HepG2 (cell line): Measurements from ENCODE around the gene RAB1B. TPM values are rescaled to one million over a fixed set of nuclear protein-coding genes. Genes with fewer than 3 reads are reported as not detected.
A peak's percentile ranks its signal among the peaks of the same experiment; 100 is the strongest.

Experiments
- ARNT ChIP-seq: fragments of 450-650 bp; IDR thresholded peaks from 2 replicates; pipeline ENCODE4 v1.6.1; 2017
- BCL3 ChIP-seq: sonication (generic); formaldehyde crosslinking; IDR thresholded peaks from 2 replicates; pipeline ENCODE4 v1.5.1; 2020; ENCODE audit warnings: mild to moderate bottlenecking, missing genetic modification reagents, moderate library complexity
- CTCF ChIP-seq: sonication (generic); formaldehyde crosslinking; IDR thresholded peaks from 2 replicates; pipeline ENCODE4 v1.5.0; 2020; ENCODE audit warnings: mild to moderate bottlenecking, missing genetic modification reagents, moderate library complexity
- ETV6 ChIP-seq: sonication (generic); formaldehyde crosslinking; conservative IDR thresholded peaks from 2 replicates; pipeline ENCODE4 v1.4.0; 2020; ENCODE audit warnings: missing genetic modification reagents
- IRF1 ChIP-seq: sonication (generic); formaldehyde crosslinking; IDR thresholded peaks from 2 replicates; pipeline ENCODE4 v1.4.0; 2020; ENCODE audit warnings: low read depth, mild to moderate bottlenecking, missing genetic modification reagents
- IRF2 ChIP-seq: IDR thresholded peaks from 2 replicates; pipeline ENCODE4 v1.6.1; 2018; ENCODE audit warnings: missing genetic modification reagents, missing compliant biosample characterization
- JARID2 ChIP-seq: sonication (generic); formaldehyde crosslinking; IDR thresholded peaks from 2 replicates; pipeline ENCODE4 v1.8.1; 2023; ENCODE audit warnings: missing genetic modification reagents, inconsistent platforms; ENCODE audit not compliant: insufficient replicate concordance
- KMT2B ChIP-seq: IDR thresholded peaks from 2 replicates; pipeline ENCODE4 v1.6.1; 2016; ENCODE audit warnings: missing genetic modification reagents, missing compliant biosample characterization
- MEF2D ChIP-seq: sonication (generic); formaldehyde crosslinking; IDR thresholded peaks from 2 replicates; pipeline ENCODE4 v1.5.1; 2020; ENCODE audit warnings: mild to moderate bottlenecking, missing genetic modification reagents
- MLXIP ChIP-seq: sonication (generic); formaldehyde crosslinking; IDR thresholded peaks from 2 replicates; pipeline ENCODE4 v1.9.0; 2021; ENCODE audit warnings: missing genetic modification reagents, borderline replicate concordance
- NFKBIZ ChIP-seq: IDR thresholded peaks from 2 replicates; pipeline ENCODE4 v1.6.1; 2018; ENCODE audit warnings: missing genetic modification reagents, missing compliant biosample characterization
- NFYB ChIP-seq: sonication (generic); formaldehyde crosslinking; IDR thresholded peaks from 2 replicates; pipeline ENCODE4 v1.4.0; 2020; ENCODE audit warnings: missing genetic modification reagents
- NKX3-1 ChIP-seq: sonication (generic); formaldehyde crosslinking; IDR thresholded peaks from 2 replicates; pipeline ENCODE4 v1.5.0; 2020; ENCODE audit warnings: missing genetic modification reagents
- PHF20 ChIP-seq: sonication (generic); formaldehyde crosslinking; IDR thresholded peaks from 2 replicates; pipeline ENCODE4 v1.5.0; 2020; ENCODE audit warnings: mild to moderate bottlenecking, missing genetic modification reagents
- SSRP1 ChIP-seq: IDR thresholded peaks from 2 replicates; pipeline ENCODE4 v1.6.1; 2016; ENCODE audit warnings: control low read depth
- TCF12 ChIP-seq, 2 experiments: fragments of 450-650 bp in 1 of 2; sonication (generic) in 1 of 2; formaldehyde crosslinking in 1 of 2; IDR thresholded peaks; 2 replicates each; pipeline versions ENCODE4 v1.6.1 to v1.8.0; 2017 to 2022; ENCODE audit warnings: antibody characterized with exemption in 1 of 2, mild to moderate bottlenecking in 1 of 2, missing genetic modification reagents in 1 of 2, moderate library complexity in 1 of 2
- TOE1 ChIP-seq: sonication (generic); formaldehyde crosslinking; IDR thresholded peaks from 2 replicates; pipeline ENCODE4 v1.4.0; 2020; ENCODE audit warnings: mild to moderate bottlenecking, missing genetic modification reagents
- ZNF124 ChIP-seq: sonication (generic); formaldehyde crosslinking; IDR thresholded peaks from 2 replicates; pipeline ENCODE4 v1.4.0; 2020; ENCODE audit warnings: missing genetic modification reagents
- ZNF30 ChIP-seq: sonication (generic); formaldehyde crosslinking; IDR thresholded peaks from 2 replicates; pipeline ENCODE4 v1.5.0; 2020; ENCODE audit warnings: mild to moderate bottlenecking, missing genetic modification reagents
- ZNF337 ChIP-seq: sonication (generic); formaldehyde crosslinking; IDR thresholded peaks from 2 replicates; pipeline ENCODE4 v1.5.1; 2020; ENCODE audit warnings: missing genetic modification reagents, low read depth, mild to moderate bottlenecking, borderline replicate concordance
- ZNF639 ChIP-seq: conservative IDR thresholded peaks from 2 replicates; pipeline ENCODE4 v1.6.1; 2018; ENCODE audit warnings: missing genetic modification reagents
- ZSCAN25 ChIP-seq: sonication (generic); formaldehyde crosslinking; IDR thresholded peaks from 2 replicates; pipeline ENCODE4 v1.8.0; 2022; ENCODE audit warnings: mild to moderate bottlenecking, missing genetic modification reagents
- polyA plus RNA-seq, 8 experiments: library from polyadenylated mRNA; depleted of rRNA in 3 of 8; stranded (reverse) in 7 of 8; unstranded in 1 of 8; fragments of >200 nt; fragmentation: Illumina TruSeq in 4 of 8; extraction: Trizol in 4 of 8; gene quantifications; 2 replicates each; pipeline versions ENCODE4 v1.2.1 to v1.2.3, GENCODE V29; 2011 to 2016; ENCODE audit warnings: low read depth in 4 of 8, missing spikeins in 1 of 8, mixed read lengths in 1 of 8; ENCODE audit not compliant: insufficient read depth in 1 of 8
- total RNA-seq, 5 experiments: library from RNA; depleted of rRNA; stranded (reverse); fragments of >200 nt; fragmentation: Illumina TruSeq; extraction: Trizol; gene quantifications; 2 replicates each; pipeline ENCODE4 v1.2.3, GENCODE V29; 2016; ENCODE audit warnings: low read depth in 1 of 5

RAB1B gene
- total and polyA plus RNA-seq, 2 of the 13 experiments (the other 11 are each of a cell fraction or from before 2014, with no cell fraction given) = 77.9 to 87.9 TPM

GRCh38 chr11:66313321-66314185 is 45.1 kb downstream of the RAB1B start (continued):
- TF ChIP-seq NFYB (CRISPR knock-in tag) (no peak), IRF2 (CRISPR knock-in tag) (no peak; the same call in 1 of the 2 replicates), PHF20 (peak; percentile 20; the same call in 1 of the 2 replicates), ARNT (no peak), BCL3 (CRISPR knock-in tag) (0 out of 2 replicates have a peak, but pooled peaks have one; percentile 7), JARID2 (CRISPR knock-in tag) (peak; percentile 9), ZNF639 (CRISPR knock-in tag) (no peak), ZNF30 (CRISPR knock-in tag) (no peak), ZNF337 (CRISPR knock-in tag) (no peak), TCF12 (IDR thresholded peaks at IDR 0.05) (no peak), TCF12 (CRISPR knock-in tag; IDR thresholded peaks at IDR 0.05) (no peak), ZNF124 (CRISPR knock-in tag) (no peak), ETV6 (0 out of 2 replicates have a peak, but pooled peaks have one; percentile 17), NKX3-1 (CRISPR knock-in tag) (no peak), CTCF (peak; percentile 68), MLXIP (CRISPR knock-in tag) (no peak), ZSCAN25 (CRISPR knock-in tag) (no peak), NFKBIZ (no peak), SSRP1 (no peak), IRF1 (CRISPR knock-in tag) (no peak), TOE1 (no peak; the same call in 1 of the 2 replicates), KMT2B (CRISPR knock-in tag) (no peak), MEF2D (CRISPR knock-in tag) (no peak; the same call in 1 of the 2 replicates)
